B cell (primary cell): ENCODE measurements around the gene ABHD1. TPM values are rescaled to one million over a fixed set of nuclear protein-coding genes. Genes with fewer than 3 reads are reported as not detected.

Experiments used
- ATAC-seq: fragments of 200-7000 bp; cut with Tn5 transposase; one replicate; pipeline ENCODE4 v1.10.0; 2021; ENCODE audit warnings: low read depth, mild to moderate bottlenecking, moderate number of reproducible peaks, moderate library complexity
- CTCF ChIA-PET: fragments of 350-600 bp; sonication (Branson Sonifier 250); formaldehyde crosslinking; loops from one replicate; lab custom pipeline; 2021; ENCODE audit warnings: antibody characterized with exemption, inconsistent platforms; lab: Charles Lee
- POLR2A ChIA-PET: fragments of 350-600 bp; sonication (Branson Sonifier 250); formaldehyde crosslinking; loops from one replicate; lab custom pipeline; 2021; ENCODE audit warnings: antibody characterized with exemption; lab: Charles Lee
- DNase-seq: peaks from one replicate; pipeline ENCODE4 v3.0.0; 2013
- H2AFZ ChIP-seq: 2 replicates; pipeline ENCODE4 v1.6.1; 2012; ENCODE audit warnings: mild to moderate bottlenecking, low read depth, low read length; ENCODE audit not compliant: insufficient read depth, poor library complexity, severe bottlenecking
- H3K27ac ChIP-seq, 2 donors: 1 replicate in 1 of 2; 2 replicates in 1 of 2; pipeline ENCODE4 v1.5.1; 2012 to 2013; ENCODE audit warnings: low read length in 2 of 2, mild to moderate bottlenecking in 2 of 2, moderate library complexity in 1 of 2
- H3K27me3 ChIP-seq, 4 experiments: fragments of 200-600 bp in 1 of 4; sonication (generic) in 1 of 4; replicated peaks in 1 of 4; 1 replicate in 2 of 4; 2 replicates in 2 of 4; pipeline versions ENCODE4 v1.6.1 to v1.7.0; 2013 to 2016; ENCODE audit warnings: low read length in 3 of 4, mild to moderate bottlenecking in 2 of 4, mixed read lengths in 1 of 4, moderate library complexity in 1 of 4; ENCODE audit not compliant: insufficient read depth in 4 of 4, control insufficient read depth in 3 of 4; ENCODE audit errors: control extremely low read depth in 1 of 4
- H3K36me3 ChIP-seq, 2 experiments: replicated peaks in 1 of 2; 1 replicate in 1 of 2; 2 replicates in 1 of 2; pipeline versions ENCODE4 v1.6.1 to v1.7.1; 2013; ENCODE audit warnings: low read length in 1 of 2; ENCODE audit not compliant: insufficient read depth in 2 of 2, control insufficient read depth in 1 of 2; ENCODE audit errors: control extremely low read depth in 1 of 2, extremely low read depth in 1 of 2
- H3K4me1 ChIP-seq, 2 donors: fragments of 200-600 bp in 1 of 2; sonication (generic) in 1 of 2; 1 replicate in 1 of 2; 2 replicates in 1 of 2; pipeline versions ENCODE4 v1.5.1 to v1.6.1; 2013 to 2017; ENCODE audit warnings: low read length in 2 of 2; ENCODE audit not compliant: control insufficient read depth in 2 of 2, insufficient read depth in 2 of 2
- H3K4me2 ChIP-seq: replicated peaks from 2 replicates; pipeline ENCODE3; 2012; ENCODE audit warnings: mild to moderate bottlenecking, low read depth, low read length; ENCODE audit not compliant: poor library complexity, severe bottlenecking
- H3K4me3 ChIP-seq, 5 experiments: fragments of 200-600 bp in 1 of 5; sonication (generic) in 1 of 5; 1 replicate in 3 of 5; 2 replicates in 2 of 5; pipeline versions ENCODE4 v1.5.1 to v1.7.0; 2011 to 2016; ENCODE audit warnings: low read length in 4 of 5, mild to moderate bottlenecking in 4 of 5, low read depth in 2 of 5, control low read depth in 1 of 5, moderate library complexity in 1 of 5; ENCODE audit not compliant: insufficient read depth in 1 of 5; ENCODE audit errors: control extremely low read depth in 1 of 5, extremely low read depth in 1 of 5
- H3K79me2 ChIP-seq: fragments of 200-600 bp; sonication (generic); one replicate; pipeline ENCODE4 v1.6.0; 2016; ENCODE audit warnings: low read length; ENCODE audit not compliant: control insufficient read depth, insufficient read depth
- H3K9ac ChIP-seq: fragments of 200-600 bp; sonication (generic); 2 replicates; pipeline ENCODE4 v1.6.1; 2017; ENCODE audit warnings: mild to moderate bottlenecking, low read length, moderate library complexity
- H3K9me3 ChIP-seq, 3 donors: one replicate each; pipeline versions ENCODE4 v1.6.1 to v1.7.1; 2013; ENCODE audit warnings: low read length in 2 of 3; ENCODE audit not compliant: control insufficient read depth in 2 of 3, insufficient read depth in 1 of 3; ENCODE audit errors: control extremely low read depth in 1 of 3
- H4K20me1 ChIP-seq: 2 replicates; pipeline ENCODE4 v1.6.0; 2012; ENCODE audit warnings: mild to moderate bottlenecking, low read length; ENCODE audit not compliant: insufficient read depth, control insufficient read depth, poor library complexity, severe bottlenecking
- H3K27ac Mint-ChIP-seq: one replicate; pipeline ENCODE4 v1.8.0; 2021; ENCODE audit warnings: mixed read lengths
- H3K27me3 Mint-ChIP-seq: one replicate; pipeline ENCODE4 v1.8.0; 2021; ENCODE audit warnings: mixed read lengths
- H3K4me1 Mint-ChIP-seq: one replicate; pipeline ENCODE4 v1.8.0; 2021; ENCODE audit warnings: mixed read lengths
- H3K4me3 Mint-ChIP-seq: one replicate; pipeline ENCODE4 v1.8.0; 2021; ENCODE audit warnings: mixed read lengths
- H3K9me3 Mint-ChIP-seq: one replicate; pipeline ENCODE4 v1.8.0; 2022; ENCODE audit warnings: mixed read lengths; ENCODE audit not compliant: insufficient read depth
- CTCF ChIP-seq: fragments of 200-600 bp; IDR thresholded peaks from one replicate; pipeline ENCODE4 v1.8.0; 2022; ENCODE audit warnings: antibody characterized with exemption, mild to moderate bottlenecking
- EZH2 ChIP-seq: IDR thresholded peaks from 2 replicates; pipeline ENCODE4 v1.6.1; 2012; ENCODE audit warnings: borderline replicate concordance, low read depth, mild to moderate bottlenecking, moderate library complexity, low read length; ENCODE audit not compliant: insufficient read depth, poor library complexity, severe bottlenecking
- WGBS: methylation state at CpG from one replicate; pipeline ENCODE4 v1.1.5; 2013; ENCODE audit warnings: missing lambda C conversion rate; ENCODE audit not compliant: insufficient coverage; 5-methylcytosine and 5-hydroxymethylcytosine counted together
- intact Hi-C: fragments of 100-400 bp; cut with micrococcal nuclease; formaldehyde crosslinking; loops from one replicate; pipeline ENCODE4 v1.10.0; 2022
- polyA plus RNA-seq: library from polyadenylated mRNA; depleted of rRNA; stranded (reverse); fragments of >200 nt; gene quantifications from 2 replicates; pipeline ENCODE4 v1.2.3, GENCODE V29; 2012
- total RNA-seq, 2 donors: library from RNA; stranded (reverse); fragments of 120-200 nt in 1 of 2; gene quantifications; 1 replicate in 1 of 2; 2 replicates in 1 of 2; pipeline versions ENCODE4 v1.2.3 to v1.2.4, GENCODE V29; 2013 to 2022

ABHD1 gene
- total and polyA plus RNA-seq, 2 donors (not counting 1 experiment from before 2014, with no cell fraction given) = 1.5 to 2.7 TPM

- Histone ChIP-seq H3K27ac (no peak overlapping the region), H3K36me3 (no peaks in the 10 kb centered on the region), H3K27me3 (peaks cover 0 to 2% (median 0%) of the 10 kb centered on the region in 4 experiments), H3K79me2 (no peaks in the 10 kb centered on the region), H4K20me1 (no peaks in the 10 kb centered on the region), H3K9ac (no peak overlapping the region), H3K4me3 (no peak overlapping the region), H3K4me2 (no peak overlapping the region), H3K9me3 (no peaks in the 10 kb centered on the region), H3K4me1 (peaks cover 8 to 9% of the 10 kb centered on the region in 2 donors), H2AFZ (no peak overlapping the region)
- ATAC-seq (no peak), DNase-seq (no peak)
- no peak overlapping the region for H3K4me3 Mint-ChIP-seq
- 92% methylated on average over 6 of the region's 6 CpGs for WGBS
- H3K27me3 Mint-ChIP-seq = peaks cover 3% of the 10 kb centered on the region
- intact Hi-C loops = no loop called here
- no peaks in the 10 kb centered on the region for H3K9me3 Mint-ChIP-seq
- TF ChIP-seq EZH2 = no peak
- no peak for TF ChIP-seq CTCF
- POLR2A ChIA-PET = no interaction called here
- peaks cover 9% of the 10 kb centered on the region for H3K4me1 Mint-ChIP-seq
- CTCF ChIA-PET = interaction anchor here (1.2 kb wide), 1 partner anchor 11 kb away, joined by 5 read pairs; no protein-coding TSS in a partner anchor
- no peak overlapping the region for H3K27ac Mint-ChIP-seq
Observed at GRCh38 chr2:27159271-27159670, 35.7 kb downstream of the ABHD1 start.

- ChIA-PET POLR2A (no interaction called here), CTCF (interaction anchor here (1.6 kb wide), 1 partner anchor 10 kb away, joined by 6 read pairs; no protein-coding TSS in a partner anchor)
- Histone ChIP-seq H3K9ac (no peak overlapping the region), H2AFZ (no peak overlapping the region), H3K36me3 (no peaks in the 10 kb centered on the region), H4K20me1 (no peaks in the 10 kb centered on the region), H3K27ac (no peak overlapping the region), H3K4me3 (no peak overlapping the region), H3K79me2 (no peaks in the 10 kb centered on the region), H3K4me1 (peaks cover 15 to 18% of the 10 kb centered on the region in 2 donors), H3K9me3 (no peaks in the 10 kb centered on the region), H3K27me3 (no peaks in the 10 kb centered on the region), H3K4me2 (no peak overlapping the region)
- Mint-ChIP-seq H3K9me3 (no peaks in the 10 kb centered on the region), H3K27me3 (peaks cover 3% of the 10 kb centered on the region), H3K27ac (no peak overlapping the region), H3K4me1 (peaks cover 16% of the 10 kb centered on the region), H3K4me3 (no peak overlapping the region)
- DNase-seq (no peak), ATAC-seq (no peak)
- 80% methylated on average over 1 of the region's 9 CpGs for WGBS
- TF ChIP-seq EZH2 (no peak), CTCF (no peak)
- intact Hi-C loops = no loop called here
Observed at GRCh38 chr2:27160191-27160590, 36.6 kb downstream of the ABHD1 start.
